Globus pallidus (tissue), 1 donor: Measurements from ENCODE around the gene NRM.
"Not testable (repeated sequence)": the region's sequence is repeated elsewhere in the genome, so short reads cannot be mapped to it uniquely, and the experiment has no call there.

Experiments
- DNase-seq: peaks from one replicate; pipeline ENCODE4 v3.0.0-alpha.2; 2015; ENCODE audit warnings: low spot score

Gene NRM

DNA sequence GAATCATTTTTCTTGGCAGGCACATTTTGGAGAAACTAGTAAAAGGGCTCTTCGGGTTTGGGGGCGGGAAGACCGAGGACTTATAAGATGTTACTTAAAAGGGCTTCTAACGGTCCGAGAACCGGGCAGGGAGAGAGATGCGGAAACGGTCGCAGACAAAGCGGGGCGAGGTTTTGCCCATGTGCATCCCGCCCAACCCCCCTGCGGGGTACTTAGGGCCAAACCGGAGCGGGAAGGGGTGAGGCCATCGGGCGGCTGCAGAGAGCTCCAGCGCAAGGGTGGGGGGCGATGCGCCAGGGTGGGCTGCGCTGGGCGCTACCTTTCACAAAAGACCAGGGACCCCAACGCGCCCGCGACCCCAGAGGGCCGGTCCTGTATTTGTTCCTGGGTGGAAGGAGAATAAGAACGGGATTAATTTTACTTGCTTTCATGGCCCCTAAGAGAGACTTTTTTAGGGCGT, 30.0 kb upstream of the NRM start:
- DNase-seq, result peak; percentile 71

DNA sequence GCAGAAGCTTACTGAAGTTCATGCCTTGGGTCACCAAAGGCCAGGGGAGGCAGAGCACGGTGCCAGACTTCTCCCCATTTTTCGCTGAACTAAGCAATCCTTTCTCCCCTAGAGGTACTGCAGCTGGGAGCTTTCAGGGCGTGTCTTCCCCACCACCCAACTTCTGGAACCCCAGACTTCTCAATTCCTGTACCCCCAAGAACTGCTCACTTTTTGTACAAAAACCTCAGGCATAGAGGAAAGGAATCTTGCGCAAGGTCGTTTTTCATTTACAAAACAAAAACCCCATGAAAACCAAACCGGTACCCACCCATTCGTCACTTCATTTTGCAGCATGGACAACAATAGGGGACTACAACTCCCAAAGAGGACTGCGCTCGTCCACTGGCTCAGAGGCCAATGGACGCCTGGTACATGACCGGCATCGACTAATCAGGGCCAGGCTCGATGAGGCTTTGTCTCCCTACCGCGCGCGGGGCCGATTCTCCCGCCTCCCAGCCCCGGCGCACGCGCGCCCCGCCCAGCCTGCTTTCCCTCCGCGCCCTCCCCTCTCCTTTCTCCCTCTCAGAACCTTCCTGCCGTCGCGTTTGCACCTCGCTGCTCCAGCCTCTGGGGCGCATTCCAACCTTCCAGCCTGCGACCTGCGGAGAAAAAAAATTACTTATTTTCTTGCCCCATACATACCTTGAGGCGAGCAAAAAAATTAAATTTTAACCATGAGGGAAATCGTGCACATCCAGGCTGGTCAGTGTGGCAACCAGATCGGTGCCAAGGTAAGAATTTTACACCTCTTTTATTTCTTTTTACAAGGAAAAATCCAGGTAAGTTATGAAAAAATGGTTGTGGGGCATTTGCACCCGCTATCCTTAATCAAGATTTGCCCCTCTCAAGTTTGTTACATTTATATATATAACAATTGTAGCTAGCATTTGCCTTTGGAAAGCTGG, 29.3 kb upstream of the NRM start, which contains the start of gene TUBB:
TUBB (plus strand) TSS at position 562 of the 947 bp plus-strand sequence; CDS start at position 717, 155 bp downstream.
- peak; percentile 99 for DNase-seq

- DNase-seq, result no peak
Observed at GRCh38 chr6:30719356-30719755, 28.6 kb upstream of the NRM start.

DNA sequence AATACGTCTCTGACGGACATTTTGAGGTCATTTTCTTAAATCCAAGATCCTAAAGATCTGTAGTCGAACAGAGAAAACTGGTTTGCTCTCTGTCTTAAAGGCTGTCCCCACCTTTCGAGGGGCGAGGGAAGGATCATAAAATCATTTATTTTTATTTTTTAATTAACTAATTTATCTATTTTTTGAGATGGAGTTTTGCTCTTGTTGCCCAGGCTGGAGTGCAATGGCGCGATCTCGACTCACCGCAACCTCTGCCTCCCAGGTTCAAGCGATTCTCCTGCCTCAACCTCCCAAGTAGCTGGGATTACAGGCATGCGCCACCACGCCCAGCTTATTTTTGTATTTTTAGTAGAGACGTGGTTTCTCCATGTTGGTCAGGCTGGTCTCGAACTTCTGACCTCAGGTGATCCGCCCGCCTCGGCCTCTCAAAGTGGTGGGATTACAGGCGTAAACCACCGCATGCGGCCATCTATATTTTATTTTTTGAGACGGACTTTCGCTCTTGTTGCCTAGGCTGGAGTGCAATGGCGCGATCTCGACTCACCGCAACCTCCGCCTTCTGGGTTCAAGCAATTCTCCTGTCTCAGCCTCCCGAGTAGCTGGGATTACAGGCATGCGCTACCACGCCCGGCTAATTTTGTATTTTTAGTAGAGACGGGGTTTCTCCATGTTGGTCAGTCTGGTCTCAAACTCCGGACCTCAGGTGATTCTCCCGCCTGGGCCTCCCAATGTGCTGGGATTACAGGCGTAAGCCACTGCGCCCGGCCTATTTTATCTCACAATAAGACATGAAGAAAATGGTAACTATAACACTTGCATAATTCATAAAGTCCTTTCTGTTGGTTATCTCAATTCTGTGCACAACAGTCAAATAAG, 27.3 kb upstream of the NRM start:
- not testable (repeated sequence) for DNase-seq

GRCh38 chr6:30717129-30717844, 26.5 kb upstream of the NRM start, which contains the start of gene MDC1:
Gene MDC1, minus strand, starts transcription at chr6:30717281. Its CDS starts 2,106 bp downstream, at chr6:30715175.
- peak; percentile 100 for DNase-seq

- no peak for DNase-seq
Observed at GRCh38 chr6:30716879-30717128, 26.0 kb upstream of the NRM start.

- no peak for DNase-seq
Observed at GRCh38 chr6:30714263-30714662, 23.5 kb upstream of the NRM start.

DNA sequence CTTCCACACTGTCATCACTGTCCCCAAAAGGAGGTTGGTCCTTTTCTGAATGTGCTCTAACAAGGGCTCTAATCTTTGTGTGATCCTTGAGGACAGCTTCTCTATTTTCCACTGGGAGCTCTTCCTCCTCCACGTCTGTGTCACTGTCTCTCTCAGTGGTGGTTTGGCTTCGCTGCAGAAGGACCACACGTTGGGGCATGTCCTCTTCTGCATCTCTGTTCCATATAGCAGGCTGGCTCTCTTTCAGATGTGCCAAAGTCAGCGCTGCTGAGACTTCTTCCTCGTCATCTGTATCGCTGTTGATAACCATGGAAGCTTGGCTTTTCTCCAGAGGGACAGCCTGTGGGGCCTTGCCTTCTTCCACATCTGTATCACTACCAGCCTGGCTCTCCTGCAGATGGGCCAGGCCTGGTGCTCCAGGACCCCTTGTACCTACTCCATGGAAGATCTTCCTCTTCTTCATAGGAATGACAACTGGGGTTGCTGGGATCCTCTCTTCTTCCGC, 21.7 kb upstream of the NRM start:
- DNase-seq, result no peak

DNA sequence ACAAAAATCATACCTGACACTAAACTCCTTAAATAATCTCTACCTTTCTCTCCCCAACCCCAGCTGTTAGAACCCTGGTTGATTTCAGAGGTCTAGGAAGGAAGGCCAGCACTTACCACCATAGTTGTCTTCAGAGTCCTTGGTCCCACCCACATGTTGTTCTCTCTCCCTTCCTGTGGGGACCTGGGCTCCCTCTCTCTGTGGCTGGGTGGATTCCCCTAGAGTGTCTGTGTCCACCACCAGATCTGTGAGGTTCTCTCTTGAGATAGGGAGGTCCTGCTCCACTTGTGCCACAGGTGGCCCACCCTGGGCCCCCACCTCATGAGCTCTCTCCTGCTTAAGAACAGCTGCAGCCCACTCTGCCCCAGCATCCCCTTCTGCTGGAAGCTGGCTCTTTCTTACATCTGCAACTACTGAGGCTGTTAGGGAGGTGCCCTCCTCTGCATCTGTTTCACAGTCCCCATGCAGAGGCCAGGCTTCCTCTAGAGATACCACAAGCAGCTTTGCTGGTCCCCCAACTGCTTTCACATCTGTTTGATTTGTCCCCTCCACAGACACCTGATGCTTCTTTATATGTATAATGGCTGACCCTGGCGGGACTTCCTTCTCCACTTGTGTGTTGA, 21.1 kb upstream of the NRM start:
- DNase-seq, result no peak

GRCh38 chr6:30709101-30709868, 18.5 kb upstream of the NRM start:
- no peak for DNase-seq

- no peak for DNase-seq
Observed at GRCh38 chr6:30707281-30707850, 16.6 kb upstream of the NRM start.

DNA sequence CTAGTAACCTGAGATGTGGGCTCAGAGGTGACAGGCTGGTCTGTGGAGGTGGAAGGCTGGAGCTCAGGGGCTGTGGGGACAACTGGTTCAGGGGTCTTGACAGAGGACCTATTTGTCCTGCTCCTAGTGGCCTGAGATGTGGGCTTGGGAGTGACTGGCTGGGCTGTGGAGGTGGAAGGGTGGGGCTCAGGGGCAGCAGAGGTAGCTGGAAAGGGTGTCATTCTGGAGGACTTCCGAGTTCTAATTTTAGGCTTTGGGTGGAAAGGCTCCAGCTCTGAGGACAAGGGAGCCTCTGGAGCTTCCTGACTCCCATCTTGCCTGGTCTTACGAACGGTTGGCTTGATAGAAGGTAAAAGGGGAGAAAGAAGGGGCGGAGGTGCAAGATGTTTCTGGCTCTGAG, 14.8 kb upstream of the NRM start:
- no peak for DNase-seq

GRCh38 chr6:30703821-30704220, 13.0 kb upstream of the NRM start:
- DNase-seq, result no peak

DNA sequence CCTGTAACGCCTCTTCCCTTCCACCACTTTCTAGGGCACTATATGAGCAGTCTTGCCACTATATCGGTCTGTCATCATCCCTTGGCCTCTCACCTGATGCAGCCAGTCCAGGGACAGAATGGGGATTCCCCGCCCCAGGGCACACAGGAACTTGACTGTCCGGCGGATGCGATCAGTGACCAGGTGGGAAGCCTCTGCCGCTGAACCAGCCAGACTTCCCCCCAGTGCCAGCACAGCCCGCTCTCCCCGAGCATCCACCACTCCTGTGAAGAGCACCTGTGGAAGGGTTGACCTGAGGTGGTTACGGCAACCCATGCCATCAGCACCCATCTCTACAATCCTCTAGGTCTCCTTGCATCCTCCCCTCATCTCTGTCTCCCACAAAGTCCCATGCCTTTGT, 12.2 kb upstream of the NRM start:
- DNase-seq, result no peak

- no peak for DNase-seq
Observed at GRCh38 chr6:30700340-30700739, 9.6 kb upstream of the NRM start.

- no peak for DNase-seq
Observed at GRCh38 chr6:30696432-30696831, 5.6 kb upstream of the NRM start.

- no peak for DNase-seq
Observed at GRCh38 chr6:30691208-30691847, 544 bp upstream of the NRM start.

GRCh38 chr6:30689985-30690384, 799 bp downstream of the NRM start:
- DNase-seq, result no peak

DNA sequence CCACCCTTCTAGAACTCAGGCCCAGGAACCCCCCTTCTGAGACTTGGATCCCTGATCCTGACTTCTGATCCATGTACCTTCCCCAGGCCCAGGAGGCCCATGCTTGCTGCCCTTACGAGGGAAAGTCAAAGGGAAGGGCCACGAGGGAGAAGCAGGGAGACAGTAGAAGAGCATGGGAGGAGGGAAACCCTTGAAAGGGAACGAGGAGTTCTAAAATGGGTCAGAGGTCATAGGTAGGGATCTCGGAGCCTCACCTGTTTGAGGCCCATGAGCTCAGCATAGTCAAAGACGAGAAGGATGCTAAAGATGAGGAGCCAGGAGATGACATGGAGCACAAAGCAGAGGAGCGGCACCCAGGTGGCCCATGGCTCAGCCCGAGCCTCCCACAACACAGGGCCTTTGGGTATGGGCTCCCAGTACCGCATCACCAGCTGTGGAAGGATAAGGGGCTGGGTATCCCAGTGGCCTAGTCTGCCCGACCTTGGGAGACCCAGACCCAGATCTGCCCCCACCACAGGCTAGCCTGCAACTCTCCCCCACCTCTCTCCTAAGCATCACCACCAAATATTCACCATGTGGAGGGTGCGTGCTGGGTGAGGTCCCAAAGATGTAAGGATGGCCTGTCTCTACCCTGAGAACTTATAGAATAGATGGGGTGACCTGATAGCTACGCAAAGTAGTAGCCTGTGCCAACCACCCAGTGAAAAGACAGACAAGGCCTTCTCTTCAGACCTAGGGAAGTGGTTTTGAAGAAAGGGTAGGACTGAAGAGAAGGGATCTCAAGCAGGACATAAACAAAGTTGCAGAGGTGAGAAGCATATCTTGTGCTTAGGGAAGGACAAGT, 1.5 kb downstream of the NRM start:
- DNase-seq, result no peak
